Nasal cavity respiratory epithelium epithelial cell of viscerocranial mucosa (primary cell): Measurements from ENCODE around the gene LSM3. TPM values are rescaled to one million over a fixed set of nuclear protein-coding genes. Genes with fewer than 3 reads are reported as not detected.

Experiments
- total RNA-seq: library from RNA; depleted of rRNA; stranded (reverse); fragments of >200 nt; gene quantifications from 2 replicates; pipeline ENCODE4 v1.2.3, GENCODE V29; 2014

Gene LSM3
- total RNA-seq, result 2.9 and 4.4 TPM in 2 replicates

GRCh38 chr3:14178247-14179113, at the start of gene LSM3, which contains the start of gene XPC:
LSM3 (plus strand) TSS chr3:14178817; CDS start chr3:14178861, 44 bp downstream.
XPC (minus strand) TSS chr3:14178601; CDS start chr3:14178568, 33 bp downstream.

Other genes with a start within 250 kb of the LSM3 start
- gene CHCHD4, start 53.9 kb upstream of the LSM3 start, total RNA-seq, result 29.5 and 34.5 TPM in 2 replicates
- 126 and 159 TPM in 2 replicates for gene TMEM43, start 53.8 kb upstream of the LSM3 start, total RNA-seq
- gene XPC, start 216 bp upstream of the LSM3 start, total RNA-seq, result 43.7 and 55.5 TPM in 2 replicates
- gene SLC6A6, start 223.8 kb downstream of the LSM3 start, total RNA-seq, result 6.5 and 7.8 TPM in 2 replicates